OCI-LY1 (cell line): Measurements from ENCODE around the gene RAPGEF4.

ENCODE experiments used
- EZH2 ChIP-seq: fragments of 200-600 bp; sonication (generic), shearing (Covaris generic); IDR thresholded peaks from 2 replicates; pipeline ENCODE4 v1.8.0; 2017; ENCODE audit warnings: borderline replicate concordance, mixed run types, mild to moderate bottlenecking, antibody characterized with exemption, low read length, moderate library complexity, mixed read lengths
- TF ChIP-seq, protein P1 (sequence below): fragments of 200-600 bp; sonication (generic), shearing (Covaris generic); IDR thresholded peaks from 2 replicates; pipeline ENCODE4 v1.5.1; 2017; ENCODE audit warnings: mild to moderate bottlenecking, antibody characterized with exemption, low read length, moderate library complexity, mixed read lengths

DNA sequence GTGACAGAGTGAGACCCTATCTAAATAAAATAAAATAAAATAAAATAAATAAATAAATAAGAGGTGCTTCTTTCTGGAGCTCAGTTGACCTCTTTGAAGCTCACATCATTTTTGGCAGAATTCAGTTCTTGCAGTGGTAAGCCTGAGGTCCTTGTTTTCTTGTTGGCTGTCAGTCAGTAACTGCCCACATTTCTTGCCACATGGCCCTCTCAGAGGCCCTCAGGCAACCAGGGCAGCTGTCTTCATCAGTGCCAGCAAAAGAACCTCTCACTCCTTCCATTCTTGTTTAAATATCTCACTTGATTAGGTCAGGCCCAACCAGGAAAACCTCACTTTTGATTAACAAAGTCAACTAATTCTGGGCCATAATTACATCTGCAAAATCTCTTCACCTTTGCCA is 53.2 kb downstream of the RAPGEF4 start:
- TF ChIP-seq, protein P1, sequence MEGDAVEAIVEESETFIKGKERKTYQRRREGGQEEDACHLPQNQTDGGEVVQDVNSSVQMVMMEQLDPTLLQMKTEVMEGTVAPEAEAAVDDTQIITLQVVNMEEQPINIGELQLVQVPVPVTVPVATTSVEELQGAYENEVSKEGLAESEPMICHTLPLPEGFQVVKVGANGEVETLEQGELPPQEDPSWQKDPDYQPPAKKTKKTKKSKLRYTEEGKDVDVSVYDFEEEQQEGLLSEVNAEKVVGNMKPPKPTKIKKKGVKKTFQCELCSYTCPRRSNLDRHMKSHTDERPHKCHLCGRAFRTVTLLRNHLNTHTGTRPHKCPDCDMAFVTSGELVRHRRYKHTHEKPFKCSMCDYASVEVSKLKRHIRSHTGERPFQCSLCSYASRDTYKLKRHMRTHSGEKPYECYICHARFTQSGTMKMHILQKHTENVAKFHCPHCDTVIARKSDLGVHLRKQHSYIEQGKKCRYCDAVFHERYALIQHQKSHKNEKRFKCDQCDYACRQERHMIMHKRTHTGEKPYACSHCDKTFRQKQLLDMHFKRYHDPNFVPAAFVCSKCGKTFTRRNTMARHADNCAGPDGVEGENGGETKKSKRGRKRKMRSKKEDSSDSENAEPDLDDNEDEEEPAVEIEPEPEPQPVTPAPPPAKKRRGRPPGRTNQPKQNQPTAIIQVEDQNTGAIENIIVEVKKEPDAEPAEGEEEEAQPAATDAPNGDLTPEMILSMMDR = no peak
- TF ChIP-seq EZH2 = no peak
